Gastrocnemius medialis (tissue), 4 donors: Measurements from ENCODE around the gene PHKB.

ENCODE experiments used
- POLR2A ChIP-seq, 2 donors: fragments of 450-650 bp; IDR thresholded peaks; one replicate each; pipeline ENCODE4 v1.6.1; 2017; ENCODE audit warnings: antibody characterized with exemption in 2 of 2, mild to moderate bottlenecking in 2 of 2, moderate library complexity in 2 of 2
- TF ChIP-seq, protein P1 (sequence below), 5 experiments: fragments of 450-650 bp in 3 of 5; fragments of 200-600 bp in 2 of 5; sonication (generic) in 2 of 5; IDR thresholded peaks in 4 of 5; conservative IDR thresholded peaks in 1 of 5; 1 replicate in 4 of 5; 2 replicates in 1 of 5; pipeline ENCODE4 v1.5.1; 2016 to 2019; ENCODE audit warnings: antibody characterized with exemption in 5 of 5, mild to moderate bottlenecking in 3 of 5, moderate library complexity in 3 of 5

DNA sequence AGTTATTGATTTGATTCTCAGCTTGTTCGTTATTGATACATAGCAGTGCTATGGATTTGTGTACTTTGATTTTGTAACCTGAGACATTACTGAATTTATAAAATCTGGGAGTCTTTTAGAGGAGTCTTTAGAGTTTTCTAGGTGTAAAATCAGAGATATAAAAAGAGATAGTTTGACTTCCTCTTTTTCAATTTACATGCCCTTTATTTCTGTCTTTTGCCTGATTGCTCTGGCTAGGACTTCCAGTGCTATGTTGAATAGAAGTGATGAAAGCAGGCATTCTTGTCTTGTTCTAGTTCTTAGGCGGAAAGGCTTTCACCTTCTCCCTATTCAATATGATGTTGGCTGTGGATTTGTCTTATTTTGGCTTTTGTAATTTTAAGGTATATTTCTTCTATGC lies 106.2 kb downstream of the PHKB start:
- TF ChIP-seq, protein P1, sequence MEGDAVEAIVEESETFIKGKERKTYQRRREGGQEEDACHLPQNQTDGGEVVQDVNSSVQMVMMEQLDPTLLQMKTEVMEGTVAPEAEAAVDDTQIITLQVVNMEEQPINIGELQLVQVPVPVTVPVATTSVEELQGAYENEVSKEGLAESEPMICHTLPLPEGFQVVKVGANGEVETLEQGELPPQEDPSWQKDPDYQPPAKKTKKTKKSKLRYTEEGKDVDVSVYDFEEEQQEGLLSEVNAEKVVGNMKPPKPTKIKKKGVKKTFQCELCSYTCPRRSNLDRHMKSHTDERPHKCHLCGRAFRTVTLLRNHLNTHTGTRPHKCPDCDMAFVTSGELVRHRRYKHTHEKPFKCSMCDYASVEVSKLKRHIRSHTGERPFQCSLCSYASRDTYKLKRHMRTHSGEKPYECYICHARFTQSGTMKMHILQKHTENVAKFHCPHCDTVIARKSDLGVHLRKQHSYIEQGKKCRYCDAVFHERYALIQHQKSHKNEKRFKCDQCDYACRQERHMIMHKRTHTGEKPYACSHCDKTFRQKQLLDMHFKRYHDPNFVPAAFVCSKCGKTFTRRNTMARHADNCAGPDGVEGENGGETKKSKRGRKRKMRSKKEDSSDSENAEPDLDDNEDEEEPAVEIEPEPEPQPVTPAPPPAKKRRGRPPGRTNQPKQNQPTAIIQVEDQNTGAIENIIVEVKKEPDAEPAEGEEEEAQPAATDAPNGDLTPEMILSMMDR (IDR thresholded peaks at IDR 0.05 in 4 of 5, conservative IDR thresholded peaks at IDR 0.05 in 1 of 5) = no peak
- TF ChIP-seq POLR2A (IDR thresholded peaks at IDR 0.05) = no peak
